Measurements from ENCODE around the gene RETREG3. TPM values are rescaled to one million over a fixed set of nuclear protein-coding genes. Genes with fewer than 3 reads are reported as not detected.

The RETREG3 gene
- total and polyA plus RNA-seq, 9 of the 15 experiments (the other 6 are each of a cell fraction or from before 2014, with no cell fraction given), result 4.1 to 39.0 (median 16.9) TPM

GRCh38 chr17:42578282-42578869, 30.8 kb downstream of the RETREG3 start (continued):
- TF ChIP-seq CLOCK (CRISPR knock-in tag; IDR thresholded peaks at IDR 0.05; ENCODE audit: borderline replicate concordance) (no peak), CHD7 (IDR thresholded peaks at IDR 0.05; ENCODE audit: low read depth, low read length) (no peak), TAF1 (IDR thresholded peaks at IDR 0.05; ENCODE audit: control insufficient read depth, extremely low read depth, insufficient read depth, low read length, severe bottlenecking) (no peak), NBN (IDR thresholded peaks at IDR 0.05; ENCODE audit: low read depth) (peak; percentile 67; the same call in 1 of the 2 replicates), ZNF644 (tag; IDR thresholded peaks at IDR 0.05; ENCODE audit: low read depth) (no peak), TAF15 (IDR thresholded peaks at IDR 0.05; ENCODE audit: low read depth, low read length) (no peak), HNRNPUL1 (IDR thresholded peaks at IDR 0.05; ENCODE audit: low read length) (no peak), DACH1 (IDR thresholded peaks at IDR 0.05; ENCODE audit: partially characterized antibody) (no peak), MYNN (IDR thresholded peaks at IDR 0.05) (0 out of 2 replicates have a peak, but pooled peaks have one; percentile 43), MYNN (CRISPR knock-in tag; IDR thresholded peaks at IDR 0.05) (no peak), KDM5B (IDR thresholded peaks at IDR 0.05; ENCODE audit: insufficient replicate concordance, low read depth, low read length) (peak; percentile 19), MAX (CRISPR knock-in tag; IDR thresholded peaks at IDR 0.05) (peak; percentile 12; the same call in 1 of the 2 replicates), LCOR (CRISPR knock-in tag; IDR thresholded peaks at IDR 0.05) (no peak)
